Activated effector memory CD4-positive, alpha-beta T cell treated with Interleukin-2 at 50 U/mL for 16 hours (primary cell): ENCODE results near the gene BCAS3.

ENCODE experiments used
- DNase-seq: peaks from one replicate; pipeline ENCODE4 v3.0.0-alpha.2; 2020

Gene BCAS3

DNA sequence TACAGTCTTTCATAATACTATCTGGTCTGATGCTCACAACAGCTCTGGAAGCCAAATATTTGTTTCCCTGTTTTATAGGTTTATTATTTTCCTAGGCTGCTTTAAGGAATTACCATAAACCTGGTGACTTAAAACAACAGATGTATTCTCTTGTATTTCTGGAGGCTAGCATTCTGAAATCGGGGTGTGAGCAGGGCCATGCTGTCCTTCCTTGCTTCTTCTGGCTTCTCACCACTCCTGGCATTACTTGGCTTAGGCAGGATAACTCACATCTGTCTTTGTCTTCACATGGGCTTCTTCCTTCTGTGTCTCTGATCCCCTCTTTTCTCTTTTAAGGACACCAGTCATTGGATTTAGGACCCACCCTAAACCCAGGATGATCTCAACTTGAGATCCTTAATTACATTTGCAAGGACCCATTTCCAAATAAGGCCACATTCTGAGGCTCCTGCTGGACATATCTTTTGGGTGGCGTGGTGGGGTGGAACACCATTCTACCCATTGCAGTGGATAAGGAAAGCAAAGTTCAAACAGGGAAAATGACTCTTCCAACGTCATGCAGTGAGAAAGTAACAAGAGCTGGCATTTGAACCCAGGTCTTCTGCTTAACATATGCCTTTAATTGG is 682.8 kb downstream of the BCAS3 start:
- no peak for DNase-seq

DNA sequence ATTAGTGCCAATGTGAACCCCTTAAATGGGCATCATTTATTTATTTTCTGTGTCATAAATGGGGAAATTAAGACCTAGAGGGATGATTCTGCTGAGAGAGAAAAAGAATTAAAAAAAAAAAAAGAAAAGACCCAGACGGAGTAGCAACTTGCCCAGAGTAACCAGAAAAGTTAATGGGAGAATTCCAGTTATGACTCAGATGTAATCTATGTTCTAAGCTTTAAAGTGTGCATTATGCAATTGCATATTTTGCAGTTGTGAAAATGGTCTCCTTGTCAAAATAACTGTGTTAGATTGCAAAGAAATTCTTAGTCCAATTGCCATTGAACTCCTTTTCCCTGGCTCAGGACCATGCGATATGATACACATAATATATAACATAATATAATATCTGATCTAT is 683.4 kb downstream of the BCAS3 start:
- no peak for DNase-seq

DNA sequence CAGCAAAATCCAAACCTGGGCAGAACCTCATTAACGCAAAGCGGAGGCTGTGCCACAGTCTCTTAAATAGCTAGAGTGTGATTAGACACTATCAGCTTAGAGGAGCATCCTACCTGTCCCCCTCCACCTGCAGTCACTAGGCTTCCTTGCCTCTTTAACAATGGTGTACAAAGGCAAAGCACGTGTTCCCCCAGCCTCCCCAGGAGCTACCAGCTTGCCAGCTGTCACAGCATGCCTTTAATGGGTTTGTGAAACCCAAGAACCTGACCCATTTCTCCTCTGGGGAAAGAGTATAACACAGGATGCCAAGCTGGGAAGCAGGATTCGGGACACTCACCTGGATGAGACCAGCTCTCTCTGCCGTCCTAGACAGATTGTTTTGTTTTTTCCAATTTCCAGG is 684.7 kb downstream of the BCAS3 start:
- DNase-seq: no peak

DNA sequence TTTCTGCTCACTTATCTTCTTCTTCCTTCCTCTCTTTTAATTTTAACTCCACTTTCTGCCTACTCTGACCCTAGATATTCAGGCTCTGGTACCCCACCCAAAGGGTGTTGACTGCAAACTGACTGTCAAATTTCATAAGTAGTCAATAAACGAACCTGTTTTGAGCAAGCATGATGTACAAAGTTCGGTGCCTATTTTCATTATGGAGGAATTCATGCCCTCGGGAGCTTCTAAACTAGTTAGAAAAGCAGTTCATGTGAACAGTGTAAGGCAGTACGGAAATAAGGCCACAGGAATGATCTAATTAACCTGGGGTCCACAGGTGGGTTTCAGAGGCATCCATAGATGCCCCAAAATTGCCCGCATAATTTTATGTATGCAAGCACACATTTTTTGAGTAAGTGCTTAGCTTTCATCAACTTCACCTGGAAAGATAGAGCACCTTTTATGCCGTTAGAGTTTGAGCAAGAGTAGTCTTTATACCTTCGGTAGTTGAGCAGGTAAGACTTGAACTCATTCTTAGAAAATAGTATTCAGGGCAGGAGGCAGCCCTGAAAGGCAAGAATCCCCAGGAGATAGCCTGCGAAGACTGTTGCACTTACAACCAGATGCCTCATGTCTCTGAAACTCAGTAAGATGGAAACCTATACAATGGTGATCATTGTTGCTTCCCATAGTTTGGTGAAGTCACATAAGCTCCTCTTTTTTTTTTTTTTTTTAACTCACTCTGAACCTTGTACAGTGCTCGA is 685.4 kb downstream of the BCAS3 start:
- DNase-seq: no peak

DNA sequence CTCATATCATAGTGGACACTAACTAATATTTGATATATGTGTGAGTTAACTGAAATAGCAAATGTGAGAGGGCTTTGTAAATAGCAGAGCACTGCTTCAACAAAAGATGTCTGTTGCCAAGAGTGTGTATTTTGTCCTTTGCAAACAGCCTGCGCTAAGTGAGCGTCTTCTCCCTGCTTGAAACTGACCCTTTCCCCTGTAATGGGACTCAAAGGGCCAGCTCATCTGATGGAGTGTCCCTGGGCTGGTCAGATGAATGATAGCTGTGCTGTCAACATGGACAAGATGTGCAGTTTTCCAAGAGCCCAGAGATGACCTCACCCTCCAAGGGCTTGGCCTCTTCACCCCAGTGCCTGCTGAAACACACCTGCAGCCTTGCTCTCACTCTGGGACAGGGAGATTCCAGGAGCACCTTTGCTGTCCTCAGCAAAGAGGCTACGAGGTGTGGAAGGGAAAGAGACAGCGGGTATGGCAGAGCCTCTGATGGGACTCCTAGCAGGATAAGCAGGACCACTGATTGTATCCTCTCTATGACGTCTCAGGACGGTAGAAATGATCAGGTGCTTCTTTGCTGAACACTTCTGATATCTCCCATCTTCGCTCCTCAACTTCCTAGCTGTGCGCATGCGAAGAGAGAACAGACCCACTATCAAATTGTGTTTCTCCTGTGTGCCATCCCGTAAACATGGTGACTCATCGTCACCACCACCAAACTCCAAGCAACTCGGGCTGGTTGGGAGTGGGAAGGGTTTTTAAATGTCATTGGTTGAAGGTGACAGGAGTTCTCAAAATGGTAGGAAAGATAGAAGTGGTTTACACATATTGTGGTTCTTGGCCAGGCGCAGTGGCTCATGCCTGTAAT is 686.2 kb downstream of the BCAS3 start:
- no peak for DNase-seq

DNA sequence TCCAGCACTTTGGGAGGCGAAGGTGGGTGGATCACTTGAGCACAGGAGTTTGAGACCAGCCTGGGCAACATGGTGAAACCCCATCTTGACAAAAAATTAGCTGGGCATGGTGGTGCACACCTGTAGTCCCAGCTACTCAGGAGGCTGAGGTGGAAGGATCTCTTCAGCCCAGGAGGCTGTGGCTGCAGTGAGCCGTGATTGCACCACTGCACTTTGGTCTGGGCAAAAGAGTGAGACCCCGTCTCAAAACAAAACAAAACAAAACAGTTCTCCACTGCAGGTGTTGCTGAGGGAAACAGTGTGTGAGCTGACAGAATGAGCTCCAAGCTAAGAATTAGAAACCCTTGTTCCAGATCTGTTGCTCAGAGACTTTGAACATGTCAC is 686.8 kb downstream of the BCAS3 start:
- DNase-seq: no peak

DNA sequence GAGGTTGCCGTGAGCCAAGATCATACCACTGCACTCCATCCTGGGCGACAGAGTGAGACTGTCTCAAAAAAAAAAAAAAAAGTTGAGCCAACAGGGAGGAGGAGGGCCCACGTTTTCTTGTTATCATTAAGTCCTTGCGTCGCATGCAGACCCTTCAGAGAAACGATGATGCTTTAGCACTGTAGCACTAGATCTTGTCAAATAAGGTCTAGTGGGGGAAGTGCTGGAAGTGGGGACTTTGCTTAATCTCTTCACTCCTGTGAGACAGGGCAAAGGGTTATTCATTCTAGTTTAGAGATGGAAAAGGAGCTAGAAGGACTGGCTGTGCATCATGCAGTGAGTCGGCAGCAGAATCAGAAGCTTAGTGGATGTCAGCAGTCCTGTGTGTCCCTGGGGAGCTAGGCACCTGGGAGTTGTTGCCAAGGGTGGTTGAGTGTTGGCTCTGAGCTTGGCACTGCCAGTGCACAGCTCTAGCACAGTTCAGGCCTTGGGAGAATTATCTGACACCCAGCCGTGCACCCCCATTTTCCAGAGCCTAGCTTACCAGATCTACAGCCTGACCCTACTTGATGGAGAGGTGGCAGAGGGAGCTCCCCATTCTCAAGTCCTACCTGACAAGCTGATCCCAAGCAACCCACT is 688.5 kb downstream of the BCAS3 start:
- no peak for DNase-seq

DNA sequence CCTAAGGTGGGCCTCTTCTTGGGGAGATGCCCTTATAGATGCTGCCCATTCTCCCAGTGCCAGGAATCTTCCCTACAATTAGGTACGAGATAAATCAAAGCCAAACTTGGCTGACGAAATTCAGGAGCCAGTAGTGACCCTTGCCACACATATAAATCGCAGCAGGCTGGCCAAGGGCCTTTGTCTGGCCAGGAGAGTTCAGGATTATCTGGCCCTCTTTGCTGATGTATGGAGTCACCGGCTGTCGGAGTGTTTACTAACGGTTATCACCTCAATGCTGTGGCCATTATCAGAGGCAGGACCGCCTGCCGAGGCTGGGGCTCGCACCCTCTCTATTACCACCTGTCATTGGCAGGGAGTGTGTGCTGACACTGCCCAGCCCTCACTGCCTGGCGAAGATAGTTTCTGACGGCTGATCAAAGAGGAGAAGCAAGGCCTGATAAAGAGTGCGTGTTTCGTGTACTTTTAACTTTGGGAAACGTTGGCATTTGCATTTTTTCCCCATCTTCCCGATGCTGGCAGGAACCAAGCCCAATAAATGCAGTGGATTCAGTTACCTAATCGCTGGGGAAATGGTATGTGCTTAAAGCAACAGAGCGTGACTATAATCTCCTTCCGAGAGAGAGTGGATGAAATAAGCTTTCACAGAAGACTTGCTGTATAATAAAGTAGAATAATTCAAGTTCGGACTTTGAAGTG is 689.2 kb downstream of the BCAS3 start:
- DNase-seq: no peak

DNA sequence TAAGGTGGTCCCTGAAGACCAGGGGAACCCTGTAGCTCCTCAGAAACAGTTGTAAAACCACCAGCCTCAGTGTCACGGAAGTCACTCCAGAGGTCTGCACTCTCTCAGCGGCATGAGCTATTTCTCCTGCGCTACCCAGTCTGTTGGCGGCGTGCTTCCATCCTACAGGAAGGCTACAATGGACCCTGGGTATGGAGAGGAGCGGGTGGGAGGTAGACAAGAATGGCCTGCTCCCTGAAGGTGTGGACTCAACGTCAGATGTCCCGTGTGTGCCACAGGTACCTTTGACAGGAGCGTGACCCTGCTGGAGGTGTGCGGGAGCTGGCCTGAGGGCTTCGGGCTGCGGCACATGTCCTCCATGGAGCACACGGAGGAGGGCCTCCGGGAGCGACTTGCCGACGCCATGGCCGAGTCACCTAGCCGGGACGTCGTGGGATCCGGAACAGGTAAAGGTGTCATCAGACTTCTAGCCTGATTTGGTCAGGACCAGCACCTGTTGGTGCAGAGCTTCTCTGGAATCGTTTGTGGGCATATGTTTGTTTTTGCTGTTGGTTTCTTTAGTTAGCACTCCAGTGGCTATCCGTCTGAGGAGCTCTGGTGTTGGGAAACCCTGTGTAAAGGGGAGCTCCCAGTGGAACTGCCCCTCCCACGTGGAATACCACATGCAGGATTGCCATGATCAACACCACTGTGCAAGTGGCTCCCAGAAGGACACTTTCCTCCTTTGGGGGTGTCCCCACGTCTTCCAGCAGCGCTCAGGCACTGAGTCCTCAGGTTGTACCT is 690.6 kb downstream of the BCAS3 start:
- DNase-seq: no peak

DNA sequence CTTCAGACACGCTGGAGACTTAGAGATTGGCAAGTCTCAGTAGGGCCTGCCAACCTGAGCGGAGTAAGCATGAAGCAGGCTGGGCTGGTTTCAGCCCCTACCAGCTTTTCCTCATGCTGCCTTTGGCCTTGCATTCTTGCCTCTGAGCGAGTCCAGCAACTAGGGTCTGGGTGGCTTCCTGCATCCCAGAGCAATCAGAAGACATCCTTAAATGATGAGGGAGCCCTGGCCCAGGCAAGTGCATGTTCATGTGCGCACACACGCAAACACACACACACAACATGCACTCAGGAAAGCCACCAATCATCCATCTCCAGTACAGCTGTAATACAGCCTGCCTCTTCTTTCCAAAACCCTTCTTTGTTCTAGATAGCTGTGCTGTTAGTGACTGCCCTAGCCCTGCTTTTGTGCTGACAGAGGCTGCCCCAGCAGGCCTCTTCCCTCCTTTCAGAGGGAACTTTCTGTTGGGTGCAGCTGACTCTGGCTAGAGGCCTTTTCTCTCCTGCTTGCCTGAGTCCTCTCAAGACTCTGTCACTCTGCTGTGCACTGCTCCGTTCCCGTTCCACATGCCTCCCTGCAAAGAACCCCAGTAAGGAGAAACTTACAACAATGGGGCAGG is 691.3 kb downstream of the BCAS3 start:
- DNase-seq: no peak

DNA sequence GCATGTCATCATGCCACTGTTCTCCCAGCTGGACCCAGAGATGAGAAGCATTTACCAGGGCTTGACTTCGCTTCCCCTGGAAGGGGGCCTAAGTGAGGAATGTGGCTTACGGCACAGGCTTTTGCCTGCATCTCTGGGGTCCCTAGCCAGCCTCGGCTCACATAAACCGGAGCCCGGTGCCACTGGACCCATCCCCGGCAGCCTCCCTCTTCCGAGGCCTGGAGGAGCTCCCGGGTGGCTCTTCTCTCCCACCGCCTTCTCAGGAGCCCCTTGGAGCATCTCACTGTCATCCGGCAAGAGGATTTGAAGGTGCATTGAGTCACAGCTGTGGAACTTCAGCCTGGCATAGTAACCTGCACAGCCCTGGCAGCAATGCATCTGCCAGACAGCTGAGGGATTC is 692.1 kb downstream of the BCAS3 start:
- DNase-seq: no peak

DNA sequence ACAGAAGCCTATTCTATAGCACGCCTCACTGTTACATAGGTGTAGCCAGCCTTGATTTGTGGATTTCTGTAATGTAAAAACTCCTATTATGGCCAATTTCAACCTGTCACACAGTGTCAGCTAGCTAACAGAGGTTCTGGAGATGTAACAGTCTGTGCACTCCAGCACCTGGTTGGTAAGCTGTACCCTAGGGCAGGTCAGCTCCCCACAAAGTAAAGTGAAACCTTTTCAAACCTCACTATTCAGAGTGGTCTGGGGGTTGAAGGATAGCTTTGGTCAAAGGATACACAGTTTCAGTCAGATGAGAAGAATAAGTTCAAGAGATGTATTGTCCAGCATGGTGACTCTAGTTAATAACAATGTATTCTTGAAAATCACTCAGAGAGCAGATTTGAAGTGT is 693.5 kb downstream of the BCAS3 start:
- DNase-seq: no peak

DNA sequence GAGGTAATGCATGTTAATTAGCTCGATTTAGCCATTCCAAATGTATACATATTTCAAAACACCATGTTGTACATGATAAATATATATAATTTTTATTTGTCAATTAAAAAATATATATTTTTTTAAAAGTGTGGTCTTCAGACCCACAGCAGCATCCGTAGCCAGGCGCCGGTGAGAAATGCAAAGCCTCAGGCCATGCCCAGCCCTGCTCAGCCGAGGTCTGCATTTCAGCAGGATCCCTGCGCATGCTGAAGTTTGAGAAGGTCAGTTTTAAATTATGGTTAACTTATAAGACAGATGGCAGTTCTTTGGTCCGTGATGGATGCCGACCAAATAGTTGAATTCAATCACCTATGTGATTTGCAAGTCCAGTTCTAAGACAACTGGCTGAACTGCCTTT is 694.0 kb downstream of the BCAS3 start:
- DNase-seq: no peak

DNA sequence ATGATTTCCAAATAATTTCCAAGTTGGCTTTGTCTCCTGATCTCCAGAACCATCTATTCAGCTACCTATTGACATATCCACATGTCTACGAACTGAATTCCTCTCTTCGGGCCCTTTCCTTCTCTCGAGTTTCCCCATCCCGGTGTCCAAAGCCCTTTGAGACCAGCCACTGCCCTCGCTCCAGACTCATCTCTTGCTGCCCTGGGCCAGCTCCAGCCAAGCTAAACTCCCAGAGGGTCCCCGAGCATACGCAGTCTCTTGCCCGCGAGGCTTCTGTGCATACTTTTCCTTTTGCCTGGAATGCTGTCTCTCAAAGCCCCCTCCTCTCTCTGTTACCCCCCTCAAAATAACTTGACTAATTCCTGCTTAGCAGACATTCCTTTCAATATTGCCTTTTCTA is 694.8 kb downstream of the BCAS3 start:
- DNase-seq: no peak

DNA sequence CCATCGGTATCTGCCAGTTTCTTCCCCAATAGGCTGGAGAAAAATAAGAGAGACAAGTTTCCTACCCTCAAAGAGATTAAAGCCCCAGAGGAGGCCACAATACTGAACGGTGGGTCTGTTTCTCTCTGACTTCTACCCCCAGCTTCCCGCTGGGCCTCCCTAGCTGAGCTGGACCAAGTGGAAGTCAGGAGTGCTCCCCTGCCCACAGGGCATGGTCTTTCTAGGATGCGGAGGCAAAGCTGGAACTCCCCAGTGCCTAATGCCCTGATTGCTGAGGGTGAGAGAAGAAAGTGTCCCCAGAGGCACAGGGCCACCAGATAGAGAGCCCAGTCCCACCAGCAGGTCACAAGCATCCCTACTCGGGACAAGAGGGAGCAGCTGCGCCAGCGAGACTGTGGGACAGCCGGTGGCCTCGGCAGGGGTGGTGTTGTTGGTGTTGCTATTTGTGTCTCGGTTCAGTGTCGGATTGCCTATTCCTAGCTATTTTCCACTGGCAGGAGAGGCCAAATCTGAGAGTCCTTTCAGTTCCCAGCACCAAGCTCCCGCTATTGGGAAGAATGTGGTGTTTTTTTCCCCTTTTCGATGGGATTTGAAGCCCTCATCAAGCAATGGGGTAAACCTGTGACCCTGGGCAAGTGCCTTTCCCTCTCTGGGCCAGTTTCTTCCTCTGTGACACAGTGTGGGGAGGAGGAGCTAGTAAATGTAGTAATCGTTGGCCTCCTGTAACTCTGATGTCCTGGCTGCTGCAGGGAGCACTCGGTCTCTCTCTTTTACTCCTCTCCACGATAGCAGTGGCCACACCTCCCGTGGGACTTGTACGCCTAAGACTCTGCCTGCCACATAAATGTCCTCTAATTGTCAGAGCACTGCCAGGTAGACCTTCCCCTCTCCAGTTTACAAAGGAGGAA is 699.5 kb downstream of the BCAS3 start:
- no peak for DNase-seq

DNA sequence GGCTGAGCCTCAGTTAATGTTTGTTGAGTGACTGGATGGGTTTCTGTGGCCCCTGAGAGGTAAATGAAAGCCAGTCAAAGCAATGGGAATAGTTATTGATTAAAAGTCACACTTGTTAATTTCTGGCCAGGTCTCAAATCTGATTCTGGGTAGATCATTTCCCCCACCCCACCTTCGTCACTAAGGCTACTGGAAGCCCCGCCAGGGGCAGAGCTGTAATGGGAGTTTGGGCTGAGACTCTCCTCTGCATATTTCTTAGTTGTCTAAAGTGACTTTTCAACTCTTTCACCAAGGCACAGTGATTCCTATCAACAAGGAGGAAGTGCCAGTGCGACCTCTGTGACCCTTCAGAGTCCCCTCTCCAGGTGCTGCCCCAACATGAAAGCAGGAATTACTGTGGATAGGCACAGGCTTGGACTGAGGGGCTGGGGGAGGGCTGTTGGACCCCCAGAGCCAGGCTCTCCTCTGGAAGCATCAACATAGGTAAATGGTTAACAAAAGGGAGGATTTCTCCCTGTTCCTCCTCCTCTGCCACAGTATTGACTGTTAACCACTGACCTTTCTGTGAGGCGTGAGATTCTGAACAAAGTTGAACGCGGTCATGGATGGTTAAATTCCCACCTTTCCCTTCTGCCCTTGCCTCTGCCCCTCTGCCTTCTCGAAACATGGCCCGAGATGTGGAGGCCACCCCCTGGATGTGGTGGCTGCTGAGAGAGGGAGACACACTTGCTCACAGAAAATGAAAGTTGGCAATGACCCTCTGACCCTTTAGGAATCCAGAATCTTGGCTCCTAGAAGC is 701.2 kb downstream of the BCAS3 start:
- no peak for DNase-seq

DNA sequence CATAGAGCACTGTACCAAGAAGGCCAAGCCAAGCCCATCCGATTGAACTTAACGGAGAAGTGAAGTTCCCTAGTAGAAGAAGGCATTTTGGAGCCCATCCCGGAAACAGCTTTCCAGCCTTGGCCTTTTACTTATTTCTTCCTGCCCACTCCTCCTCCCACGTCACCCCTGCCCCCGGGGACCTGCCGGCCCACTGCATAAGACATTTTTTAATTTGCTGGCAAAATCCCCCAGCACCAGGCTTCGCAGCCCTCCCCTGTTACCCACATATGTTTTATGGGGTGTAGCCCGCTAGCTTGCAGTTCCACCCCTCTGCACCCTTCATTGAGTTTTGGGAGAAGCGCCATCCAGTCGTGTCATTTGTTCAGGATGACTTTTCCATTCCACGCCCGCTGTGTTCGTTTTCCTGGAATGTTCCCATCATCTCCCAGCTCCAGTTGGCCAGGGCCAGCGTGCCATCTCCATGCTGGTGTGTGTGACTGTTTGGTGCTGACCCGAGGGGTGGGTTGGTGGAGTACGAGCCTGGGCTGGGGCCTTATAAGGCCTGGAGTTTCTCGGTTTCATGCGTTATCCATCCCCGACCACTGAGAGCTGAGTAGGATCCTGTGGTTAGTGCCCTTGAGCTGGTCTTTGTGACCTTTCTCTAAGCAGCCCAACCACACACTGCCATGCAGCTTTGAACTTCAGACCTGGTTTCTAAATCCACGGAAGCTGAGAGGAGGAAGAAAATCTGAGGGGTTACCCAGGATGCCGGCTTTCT is 702.0 kb downstream of the BCAS3 start:
- DNase-seq: no peak

DNA sequence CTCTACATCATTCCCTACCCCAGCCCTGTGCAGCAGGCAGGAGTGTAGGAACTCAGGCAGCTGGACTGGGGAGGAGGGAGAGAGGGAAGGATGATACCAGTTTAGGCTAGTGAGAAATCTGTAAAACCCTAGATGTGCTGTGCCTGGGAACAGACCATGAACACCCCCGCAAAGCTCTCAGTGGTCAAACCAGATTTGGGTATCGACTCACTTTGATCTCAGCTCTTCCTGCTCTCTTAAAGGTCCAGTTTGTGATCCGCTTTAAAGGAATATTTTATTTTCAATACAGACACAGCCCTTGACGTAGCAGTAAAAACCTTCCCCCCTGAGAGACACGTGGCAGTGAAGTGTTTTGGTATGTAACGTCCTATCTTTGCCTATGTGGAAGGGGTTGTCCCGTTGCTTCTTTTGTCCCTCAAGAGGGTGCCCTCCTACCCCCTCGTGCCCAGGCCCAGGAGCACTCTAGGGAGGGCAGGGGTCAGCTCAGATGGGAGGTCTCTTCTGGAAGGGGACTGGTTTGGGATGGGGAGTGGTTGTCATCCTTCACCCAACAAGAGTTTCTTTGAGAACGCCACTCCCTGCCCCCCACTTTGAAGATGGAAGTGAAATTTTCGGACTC is 702.7 kb downstream of the BCAS3 start:
- no peak for DNase-seq
